Cerebellar nuclear complex (tissue), 1 donor: ENCODE data around the gene CEP89.
"Not testable (repeated sequence)": the region's sequence is repeated elsewhere in the genome, so short reads cannot be mapped to it uniquely, and the experiment has no call there.

Source experiments
- DNase-seq, 2 experiments: peaks; one replicate each; lab custom pipeline; 2025; lab: John Stamatoyannopoulos, UW

CEP89 gene

DNA sequence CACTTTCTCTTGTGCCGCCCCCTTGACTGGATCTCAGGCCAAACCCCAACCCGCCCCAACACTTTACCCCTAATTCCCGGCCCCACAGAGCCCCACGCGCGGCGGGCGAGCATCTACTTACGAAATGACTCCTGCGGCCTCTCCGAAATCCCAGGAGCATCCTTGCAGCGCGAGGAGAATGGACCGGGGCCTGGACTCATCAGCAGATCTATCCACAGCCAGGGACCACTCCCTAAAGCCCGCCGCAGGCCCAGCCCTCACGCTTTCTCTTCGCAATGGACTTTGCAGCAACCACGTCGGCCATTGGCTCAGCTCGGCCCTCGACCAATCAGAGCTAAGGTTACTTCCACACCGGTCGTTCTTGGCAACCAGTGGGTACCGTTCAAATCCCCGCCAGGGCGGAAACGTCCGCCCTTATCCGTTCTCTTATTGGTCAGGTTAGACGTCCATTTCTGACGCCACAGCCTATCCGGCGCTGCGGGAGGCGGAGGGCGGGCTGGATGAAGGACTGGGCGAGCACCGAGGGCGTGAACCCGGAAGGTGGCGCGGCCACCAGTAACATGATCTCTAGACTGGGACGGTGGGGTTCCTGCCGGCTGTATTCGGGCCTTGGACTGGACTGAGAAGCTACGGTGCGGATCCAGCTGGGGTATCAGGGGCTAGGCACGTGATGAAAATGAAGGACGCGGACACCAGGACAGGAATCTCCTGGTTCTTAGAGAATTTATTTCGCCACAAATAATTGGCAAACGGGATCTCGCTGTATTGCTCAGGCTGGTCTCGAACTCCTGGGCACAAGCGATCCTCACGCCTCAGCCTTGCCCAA lies at the start of gene CEP89, which contains the start of gene FAAP24:
Gene CEP89 (minus strand): TSS at position 244 of the 826 bp plus-strand sequence. CDS start 84 bp downstream, at position 160.
Gene FAAP24 (plus strand): TSS at position 528 of the 826 bp plus-strand sequence. CDS start 955 bp downstream, outside the sequence.
- DNase-seq, result peak; percentile 84 to 95

DNA sequence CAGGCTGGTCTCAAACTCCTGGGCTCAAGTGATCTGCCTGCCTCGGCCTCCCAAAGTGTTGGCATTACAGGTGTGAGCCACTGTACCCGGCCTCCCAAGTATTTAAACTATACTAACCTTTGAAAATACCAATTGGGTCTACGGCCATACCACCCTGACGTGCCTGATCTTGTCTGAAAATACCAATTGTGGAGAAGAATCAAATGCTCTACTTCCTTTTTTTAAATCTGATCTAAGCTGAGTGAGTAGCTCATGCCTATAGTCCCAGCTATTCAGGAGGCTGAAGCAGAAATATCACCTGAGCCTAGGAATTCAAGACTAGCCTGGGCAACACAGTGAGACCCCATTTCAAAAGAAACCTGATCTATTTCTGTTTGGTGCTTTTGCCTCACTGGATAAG lies 39.1 kb upstream of the CEP89 start:
- DNase-seq, result not testable (repeated sequence)

DNA sequence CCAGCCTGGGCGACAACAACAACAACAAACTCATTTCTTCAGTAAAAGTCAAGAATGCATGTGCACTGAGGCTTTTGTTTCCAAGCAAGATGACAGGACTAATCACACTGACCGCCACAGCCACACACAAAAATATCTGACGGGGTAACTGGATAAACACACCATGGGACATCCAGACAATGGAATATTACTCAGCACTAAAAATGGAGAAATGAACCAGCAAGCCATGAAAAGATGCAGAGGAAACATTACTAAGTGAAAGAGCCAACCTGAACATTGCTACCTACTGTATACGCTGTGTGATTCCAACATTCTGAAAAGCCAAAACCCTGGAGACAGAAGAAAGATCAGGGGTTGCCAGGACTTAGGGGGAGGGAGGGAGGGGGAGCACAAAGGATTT lies 37.0 kb upstream of the CEP89 start:
- DNase-seq, result no peak

DNA sequence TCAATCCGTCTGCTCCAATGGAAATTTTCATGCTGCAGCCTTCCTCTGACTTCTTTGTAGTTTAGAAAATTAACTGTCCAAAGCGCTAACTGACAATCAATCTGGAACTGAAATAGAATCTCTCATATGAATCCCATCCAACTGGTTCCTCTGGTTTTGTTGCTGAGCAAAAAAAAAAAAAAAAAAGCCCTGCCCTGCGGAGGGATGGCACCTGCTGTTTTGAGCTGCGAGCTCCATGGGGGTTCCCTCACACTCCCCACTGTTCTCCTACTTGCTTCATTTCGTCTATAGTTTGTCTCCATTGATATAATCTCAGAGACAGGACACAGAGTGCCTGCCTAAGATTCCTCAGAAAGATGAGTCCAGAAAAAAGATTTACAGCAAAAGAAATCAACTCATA lies 33.7 kb upstream of the CEP89 start:
- no peak for DNase-seq

DNA sequence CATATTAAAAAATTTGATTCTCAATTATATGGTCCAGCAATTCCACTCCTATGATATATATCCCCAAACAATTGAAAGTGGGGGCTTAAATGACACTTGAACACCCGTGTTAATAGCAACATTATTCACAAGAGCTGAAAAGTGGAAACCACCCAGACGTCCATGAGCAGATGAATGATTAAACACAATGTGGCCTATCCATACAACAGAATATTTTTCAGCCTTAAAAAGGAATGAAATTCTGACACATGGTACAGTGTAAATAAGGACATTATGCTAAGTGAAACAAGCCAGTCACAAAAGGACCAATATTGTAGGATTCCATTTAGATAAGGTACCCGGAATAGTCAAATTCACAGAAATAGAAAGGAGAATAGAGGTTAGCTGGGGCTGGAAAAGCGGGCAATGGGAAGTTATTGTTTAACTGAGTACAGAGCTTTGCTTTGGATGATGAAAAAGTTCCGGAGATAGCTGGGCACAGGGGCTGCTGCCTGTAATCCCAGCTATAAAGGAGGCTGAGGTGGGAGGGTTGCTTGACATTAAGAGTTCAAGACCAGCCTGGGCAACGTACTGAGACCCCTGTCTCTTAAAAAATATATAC lies 31.8 kb upstream of the CEP89 start:
- DNase-seq, result not testable (repeated sequence)

DNA sequence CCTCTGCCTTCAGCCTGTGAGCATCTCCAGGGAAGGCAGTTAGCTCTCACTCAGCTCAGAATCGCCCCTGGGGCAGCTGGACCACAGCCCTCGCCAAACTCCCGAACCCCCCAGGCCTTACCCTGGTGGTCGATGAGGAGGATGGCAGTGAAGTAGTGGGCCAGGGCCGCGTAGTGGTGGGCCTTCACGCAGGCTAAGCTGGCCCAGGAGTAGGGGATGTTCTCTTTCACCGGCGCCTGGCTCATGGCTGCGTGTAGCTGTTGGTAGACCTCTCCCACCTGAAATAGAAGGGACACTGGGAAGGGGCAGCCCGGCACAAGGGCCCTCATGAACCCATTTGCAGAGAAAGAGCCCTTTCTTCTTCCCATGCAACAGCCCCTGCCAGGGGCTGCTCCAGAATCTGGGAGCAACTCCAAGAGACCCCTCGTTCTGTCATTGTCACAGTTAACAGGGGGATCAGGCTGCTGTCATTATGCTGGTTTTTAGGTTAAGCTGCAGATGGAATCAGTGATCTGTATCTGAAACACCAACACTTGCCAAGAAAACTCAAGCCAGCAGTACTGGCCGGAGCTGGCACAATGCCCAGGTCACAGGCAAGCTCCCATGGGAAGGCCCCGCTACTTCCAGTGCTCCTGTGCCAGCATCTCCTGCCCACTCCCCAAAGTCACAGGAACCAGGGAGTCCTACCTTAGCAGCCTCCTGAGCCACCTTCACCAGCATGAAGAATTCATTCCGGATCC lies 30.5 kb upstream of the CEP89 start:
- not testable (repeated sequence) for DNase-seq

DNA sequence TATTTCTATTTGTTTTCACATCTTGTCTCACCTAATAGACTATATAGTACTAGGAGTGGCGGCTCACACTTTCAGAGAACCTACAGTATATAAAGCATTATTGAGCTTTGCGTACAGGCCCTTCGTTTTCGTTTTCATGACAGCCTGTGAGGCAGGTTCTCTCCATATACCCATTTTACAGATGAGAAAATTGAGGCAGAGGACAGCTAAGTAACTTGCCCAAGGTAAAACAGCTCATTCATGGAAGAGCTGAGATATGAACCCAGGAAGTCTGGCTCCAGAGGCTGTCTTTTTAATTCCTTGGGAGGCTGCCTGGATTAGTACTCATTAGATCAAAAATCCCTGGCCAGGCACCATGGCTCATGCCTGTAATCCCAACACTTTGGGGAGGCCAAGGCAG lies 29.2 kb upstream of the CEP89 start:
- no peak for DNase-seq

DNA sequence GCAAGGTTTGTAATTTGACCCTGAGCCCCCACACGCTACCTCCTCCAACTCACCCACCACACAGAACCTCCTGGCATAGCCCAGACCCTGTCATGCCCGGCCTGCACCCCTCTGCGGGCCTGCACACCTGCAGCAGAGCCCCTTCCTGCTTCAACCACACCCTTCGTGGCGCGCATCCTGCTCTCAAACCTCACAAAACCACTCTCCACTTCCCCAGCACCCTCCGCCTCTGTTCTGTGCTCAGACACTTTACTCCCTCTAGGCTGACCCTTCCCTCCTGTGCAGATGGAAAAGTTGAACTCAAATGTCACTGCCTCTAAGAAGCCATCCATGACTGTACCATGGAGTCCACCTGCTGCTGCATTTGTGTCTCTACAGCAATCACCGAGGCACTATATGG lies 28.8 kb upstream of the CEP89 start:
- no peak for DNase-seq

DNA sequence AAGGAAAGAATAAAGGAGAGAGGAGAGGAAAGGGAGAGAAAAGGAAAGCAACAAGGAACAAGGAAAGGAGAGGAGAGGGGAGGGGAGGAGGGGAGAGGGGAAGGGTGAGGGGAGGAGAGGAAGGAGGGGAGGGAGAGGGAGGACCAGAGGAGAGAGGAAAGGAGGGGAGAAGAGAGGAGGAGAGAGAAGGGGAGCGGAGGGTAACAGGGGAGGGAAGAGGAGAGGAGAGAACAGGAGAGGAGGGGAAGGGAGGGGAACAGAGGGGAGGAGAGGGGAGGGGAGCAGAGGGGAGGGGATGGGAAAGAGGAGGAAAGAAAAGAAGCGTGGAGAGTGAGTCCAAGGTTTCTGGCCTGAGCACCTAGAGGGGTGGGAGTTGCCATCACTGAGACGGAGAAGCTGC lies 27.0 kb upstream of the CEP89 start:
- DNase-seq, result no peak

DNA sequence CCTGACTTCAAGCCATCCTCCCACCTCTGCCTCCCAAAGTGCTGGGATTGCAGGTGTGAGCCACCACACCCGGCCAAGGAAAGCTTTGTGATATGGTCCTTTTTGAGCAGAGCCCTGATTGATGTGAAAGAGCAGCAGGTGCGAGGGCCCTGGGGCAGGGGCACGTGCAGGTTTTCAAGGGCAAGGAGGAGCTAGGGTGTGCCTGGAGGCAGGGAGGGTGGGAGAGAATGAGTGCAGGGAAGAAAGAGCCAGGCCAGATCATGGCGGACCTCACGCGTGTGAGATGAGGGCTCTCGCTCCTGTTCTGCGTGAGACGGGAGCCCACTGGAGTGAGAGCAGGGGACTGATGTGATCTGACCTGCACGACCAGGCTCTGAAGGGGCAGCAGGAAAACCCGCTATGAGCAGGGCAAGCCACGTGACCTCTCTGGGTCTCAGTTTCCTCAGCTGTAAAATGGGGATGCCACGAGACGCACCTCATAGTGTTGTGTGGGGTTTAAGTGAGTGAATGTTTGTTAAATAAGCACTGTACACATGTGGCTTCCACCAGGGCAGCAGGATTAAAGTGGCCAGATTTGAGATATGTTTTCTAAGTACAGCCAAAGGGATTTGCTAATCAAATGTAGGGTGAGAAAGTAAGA lies 26.1 kb upstream of the CEP89 start:
- DNase-seq, result no peak

DNA sequence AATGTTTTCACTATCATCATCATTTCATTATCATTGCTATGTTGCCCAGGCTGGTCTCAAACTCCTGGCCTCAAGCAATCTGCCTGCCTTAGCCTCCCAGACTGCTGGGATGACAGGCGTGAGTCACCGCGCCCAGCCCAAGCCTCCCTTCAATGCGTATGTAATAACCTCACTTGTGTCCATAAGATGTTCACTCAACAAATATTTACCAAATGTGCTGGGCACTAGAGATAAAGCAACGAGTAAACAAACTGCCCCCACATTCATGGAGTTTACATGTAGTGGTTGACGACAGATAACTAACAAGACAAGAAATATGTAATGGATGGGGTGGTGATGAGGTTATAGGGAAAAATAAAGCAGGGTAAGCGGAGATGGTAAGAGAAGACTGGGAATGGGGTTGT lies 25.3 kb upstream of the CEP89 start:
- DNase-seq, result not testable (repeated sequence)

DNA sequence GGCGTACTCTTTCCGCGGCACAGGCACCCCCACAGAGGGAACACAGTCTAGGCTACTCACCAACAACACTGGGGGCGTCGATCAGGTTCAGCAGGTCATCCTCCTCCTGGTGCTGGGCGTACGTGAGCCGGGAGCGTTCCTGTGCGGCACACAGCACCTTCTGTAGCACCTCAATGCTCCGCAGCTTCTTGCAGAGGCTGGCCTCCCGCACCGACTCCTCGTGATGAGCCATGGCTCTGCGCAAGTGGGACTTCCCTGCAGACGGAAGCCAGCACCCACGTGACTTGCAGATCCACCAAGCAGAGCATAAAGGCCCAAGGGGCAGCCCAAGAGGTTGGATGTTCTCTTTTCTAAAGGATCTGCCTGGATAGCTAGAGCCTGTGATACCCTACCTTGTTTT lies 24.2 kb upstream of the CEP89 start:
- not testable (repeated sequence) for DNase-seq

DNA sequence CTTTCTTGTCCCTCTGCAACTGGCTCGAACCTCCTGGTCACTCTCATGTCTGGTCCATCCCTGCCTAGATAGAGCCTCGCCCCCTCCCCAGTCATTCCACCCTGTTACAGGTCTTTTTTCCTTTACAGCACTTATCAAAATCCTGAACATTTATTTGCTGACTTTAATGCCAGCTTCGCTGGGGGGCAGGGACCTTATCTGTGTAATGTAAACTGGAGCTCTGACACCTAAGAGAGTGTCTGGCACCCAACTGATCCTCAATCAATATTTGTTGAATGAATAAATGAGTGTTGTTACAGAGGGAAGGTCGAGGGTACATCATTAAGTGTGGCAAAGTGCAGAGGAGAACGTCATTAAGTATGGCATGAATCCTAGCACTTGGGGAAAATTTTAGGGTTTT lies 17.0 kb upstream of the CEP89 start:
- DNase-seq, result no peak

DNA sequence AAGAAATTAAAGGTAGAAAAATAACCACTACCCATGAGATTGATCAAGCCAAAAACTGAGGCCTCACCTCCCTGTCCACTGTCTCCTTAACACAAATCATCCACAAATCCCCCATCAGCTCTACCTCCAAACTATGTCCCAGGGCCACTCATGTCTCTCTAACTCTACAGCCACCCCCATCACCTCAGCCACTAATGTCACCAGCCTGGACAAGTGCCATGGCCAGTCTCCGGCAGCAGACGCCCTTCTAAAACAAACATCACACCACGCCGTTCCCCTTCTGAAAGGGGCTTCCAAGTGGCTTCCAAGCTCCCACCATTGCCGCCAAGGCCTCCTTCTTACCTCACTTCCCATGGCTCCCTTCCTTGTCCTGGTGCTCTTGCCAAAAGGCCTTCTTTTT lies 16.5 kb upstream of the CEP89 start:
- not testable (repeated sequence) for DNase-seq

DNA sequence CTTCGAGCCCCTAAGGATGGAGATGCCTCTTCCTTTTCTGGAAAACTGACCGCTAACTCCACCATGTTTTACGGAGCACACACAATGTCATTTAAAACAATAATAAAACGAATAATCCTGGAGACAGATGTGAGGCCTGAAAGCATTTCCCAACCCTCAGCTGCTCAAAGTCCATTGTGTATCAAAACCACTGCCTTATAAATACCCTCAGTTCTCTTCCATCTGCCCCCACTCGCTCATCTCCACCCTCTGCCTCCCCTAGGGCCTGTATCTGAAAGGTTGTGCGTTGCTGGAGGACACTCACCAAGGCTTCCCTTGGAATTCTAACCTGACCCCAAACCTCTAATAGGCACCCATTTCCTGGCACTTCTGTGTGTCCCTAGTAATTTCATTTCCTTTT lies 10.7 kb upstream of the CEP89 start:
- not testable (repeated sequence) for DNase-seq

DNA sequence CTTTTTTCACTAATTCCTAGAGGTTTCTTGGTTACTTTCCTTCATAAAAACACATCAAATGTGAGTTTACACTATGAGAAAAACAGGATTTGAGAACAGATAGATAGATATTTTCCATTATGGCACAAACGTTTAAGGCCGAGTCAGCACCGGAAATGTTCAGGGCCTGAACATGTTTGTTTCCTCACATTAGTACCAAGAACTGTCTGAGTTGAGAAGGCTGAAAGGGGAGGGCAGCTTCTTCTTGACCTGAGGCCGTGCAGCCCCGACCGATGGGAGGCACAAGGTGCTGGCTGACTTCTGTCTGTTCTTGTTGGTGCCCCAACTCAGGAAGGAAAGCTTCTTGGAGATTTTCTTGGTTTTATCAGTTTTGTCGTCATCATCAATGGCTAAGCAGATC lies 8.0 kb upstream of the CEP89 start:
- not testable (repeated sequence) for DNase-seq

DNA sequence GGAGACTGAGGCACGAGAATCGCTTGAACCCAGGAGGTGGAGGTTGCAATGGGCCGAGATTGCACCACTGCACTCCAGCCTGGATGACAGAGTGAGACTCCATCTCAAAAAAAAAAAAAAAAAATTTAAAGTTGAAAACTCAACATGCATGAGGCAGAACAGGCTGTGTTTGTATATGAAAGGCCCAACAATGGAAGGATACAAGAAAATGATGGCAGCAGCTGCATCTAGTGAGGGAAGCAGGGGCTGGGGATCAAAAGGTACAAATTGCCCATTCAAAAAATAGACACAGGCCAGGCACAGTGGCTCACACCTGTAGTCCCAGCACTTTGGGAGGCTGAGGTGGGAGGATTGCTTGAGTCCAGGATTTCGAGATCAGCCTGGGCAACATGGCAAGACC lies 6.1 kb upstream of the CEP89 start:
- not testable (repeated sequence) for DNase-seq

DNA sequence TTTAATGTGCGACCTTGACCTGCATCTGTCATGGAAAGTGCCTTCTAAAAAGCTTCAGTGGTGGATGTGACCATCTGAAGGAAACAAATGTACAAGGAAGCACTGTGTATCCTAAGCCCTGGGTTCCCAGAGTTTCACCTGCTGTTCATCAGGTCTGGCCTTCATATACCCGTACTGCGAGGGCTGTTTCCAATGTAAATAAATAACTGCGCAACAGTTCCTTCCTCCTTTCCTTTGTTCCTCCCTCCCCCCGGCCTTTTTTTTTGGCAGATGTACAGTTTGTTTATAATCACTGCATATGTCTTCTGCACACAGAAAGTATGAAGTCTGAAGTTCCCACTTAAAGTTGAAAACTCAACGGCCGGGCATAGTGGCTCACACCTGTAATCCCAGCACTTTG lies 5.5 kb upstream of the CEP89 start:
- DNase-seq, result no peak

DNA sequence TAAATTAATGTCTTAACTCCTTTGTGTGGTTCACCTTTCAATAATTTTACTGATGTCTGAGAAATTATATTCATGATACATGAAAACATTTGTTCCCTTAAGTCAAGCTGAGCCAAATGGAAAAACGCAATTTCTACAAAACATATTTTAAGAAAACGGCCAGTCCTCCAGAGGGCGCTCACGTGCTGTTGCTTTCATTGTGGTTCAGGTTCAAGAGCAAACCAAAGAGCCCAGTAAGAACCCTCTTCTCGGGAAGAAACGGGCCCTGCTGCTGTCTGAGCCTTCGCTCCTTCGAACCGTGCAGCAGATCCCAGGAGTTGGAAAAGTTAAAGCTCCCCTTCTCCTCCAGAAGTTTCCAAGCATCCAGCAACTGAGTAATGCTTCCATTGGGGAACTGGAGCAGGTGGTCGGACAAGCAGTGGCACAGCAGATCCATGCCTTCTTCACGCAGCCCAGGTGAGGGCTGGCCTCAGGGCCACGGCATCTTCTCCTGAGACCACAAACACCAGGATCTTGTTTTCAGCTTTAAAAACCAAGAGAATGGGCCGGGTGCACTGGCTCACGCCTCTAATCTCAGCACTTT lies 4.6 kb upstream of the CEP89 start:
- peak in 1 of 2 experiments; percentile 36 for DNase-seq

DNA sequence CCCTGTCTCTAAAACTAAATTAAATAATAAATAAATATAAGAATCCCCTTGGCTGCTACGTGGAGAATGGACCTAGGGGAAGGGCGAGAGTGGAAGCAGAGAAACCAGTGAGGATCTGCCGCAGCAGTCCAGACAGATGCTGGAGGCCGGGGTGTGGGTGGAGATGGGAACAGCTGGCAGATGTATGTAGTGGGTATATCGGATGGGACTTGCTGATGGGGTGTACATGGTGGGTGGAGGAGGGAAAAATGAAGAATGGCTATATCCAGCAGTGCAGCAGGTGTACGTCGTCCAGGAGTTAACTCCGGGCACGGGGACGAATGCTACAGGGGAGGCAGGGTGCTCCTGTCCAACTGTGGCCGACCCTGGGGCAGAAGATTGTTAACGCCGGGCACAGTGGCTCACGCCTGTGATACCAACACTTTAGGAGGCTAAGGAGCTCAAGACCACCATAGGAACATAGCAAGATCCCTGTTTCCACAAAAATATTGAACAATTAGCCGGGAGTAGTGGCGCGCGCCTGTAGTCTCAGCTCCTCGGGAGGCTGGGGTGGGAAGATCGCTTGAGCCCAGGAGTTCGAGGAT lies 654 bp downstream of the CEP89 start:
- DNase-seq, result no peak

DNA sequence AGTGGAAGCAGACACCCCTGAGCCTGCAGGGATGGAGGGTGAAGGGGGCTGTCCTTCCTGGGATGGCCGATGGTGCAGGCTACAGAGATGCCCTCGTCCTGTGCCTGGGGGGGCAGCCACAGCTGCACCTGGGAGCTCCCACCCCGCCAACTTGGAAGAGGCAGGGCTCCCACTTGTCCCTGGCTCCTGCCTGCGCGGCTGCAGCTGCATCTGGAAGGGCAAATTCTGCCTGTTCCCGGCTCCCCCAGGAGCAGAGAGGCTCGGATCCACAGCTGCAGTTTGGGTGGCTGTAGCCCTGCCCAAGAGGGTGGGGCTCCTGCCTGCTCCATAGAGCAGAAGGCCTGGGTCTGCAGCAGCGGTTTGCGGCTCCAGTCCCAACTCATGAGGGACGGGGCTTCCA lies 2.2 kb downstream of the CEP89 start:
- DNase-seq, result no peak
